ENCODE measurements around the gene UTP4.

UTP4 gene

GRCh38 chr16:69186642-69187445 is 54.4 kb downstream of the UTP4 start, which contains the start of gene SNTB2:
Gene SNTB2 (plus strand): TSS chr16:69187164. CDS start chr16:69187167, 3 bp downstream.
- ATAC-seq (ENCODE audit: insufficient read depth, low read depth) (peak; percentile 81), DNase-seq (peak; percentile 84)
- Histone ChIP-seq H3K9ac (ENCODE audit: low read depth, low read length) (peak within 1 kb of the TSS; percentile 76), H4K20me1 (ENCODE audit: insufficient read depth, low read length) (peaks cover 20% of the 10 kb centered on the region; the same call in 1 of the 2 replicates), H3K4me2 (ENCODE audit: insufficient read depth, low read length) (peak within 1 kb of the TSS; percentile 76), H3K27me3 (ENCODE audit: insufficient read depth, low read length, poor library complexity) (no peaks in the 10 kb centered on the region), H3K9me3 (ENCODE audit: insufficient read depth, low read length, severe bottlenecking) (no peaks in the 10 kb centered on the region), H3K4me3 (ENCODE audit: low read depth in 1 of 2, low read length in 2 of 2) (peak within 1 kb of the TSS; percentile 30 to 70; a peak in 3 of 4 replicates), H3K79me2 (ENCODE audit: insufficient read depth, low read length) (peaks cover 37% of the 10 kb centered on the region), H3K4me1 (ENCODE audit: insufficient read depth, low read length) (peaks cover 36% of the 10 kb centered on the region), H3K27ac (ENCODE audit: low read length) (peak within 1 kb of the TSS; percentile 76), H3K36me3 (ENCODE audit: insufficient read depth, low read length) (no peaks in the 10 kb centered on the region), H2AFZ (ENCODE audit: low read depth, low read length) (peak within 1 kb of the TSS; percentile 81)
- no peak for TF ChIP-seq EZH2 (IDR thresholded peaks at IDR 0.05; ENCODE audit: borderline replicate concordance, low read depth, low read length, severe bottlenecking)
- no peak for TF ChIP-seq CTCF (IDR thresholded peaks at IDR 0.05; ENCODE audit: borderline replicate concordance, extremely low read depth, low read length, poor library complexity, severe bottlenecking)

- peaks cover 20% of the 10 kb centered on the region; the same call in 1 of the 2 replicates for H4K20me1 ChIP-seq (ENCODE audit: insufficient read depth, low read length)
- peak overlapping the region; percentile 65 for H2AFZ ChIP-seq (ENCODE audit: low read depth, low read length)
- peaks cover 36% of the 10 kb centered on the region for H3K4me1 ChIP-seq (ENCODE audit: insufficient read depth, low read length)
- H3K27me3 ChIP-seq (ENCODE audit: insufficient read depth, low read length, poor library complexity): no peaks in the 10 kb centered on the region
- H3K79me2 ChIP-seq (ENCODE audit: insufficient read depth, low read length): peaks cover 43% of the 10 kb centered on the region
- H3K9me3 ChIP-seq (ENCODE audit: insufficient read depth, low read length, severe bottlenecking): no peaks in the 10 kb centered on the region
- peak overlapping the region; percentile 76 for H3K9ac ChIP-seq (ENCODE audit: low read depth, low read length)
- DNase-seq (peak; percentile 50), ATAC-seq (ENCODE audit: insufficient read depth, low read depth) (peak; percentile 41)
- TF ChIP-seq EZH2 (IDR thresholded peaks at IDR 0.05; ENCODE audit: borderline replicate concordance, low read depth, low read length, severe bottlenecking) (no peak), CTCF (IDR thresholded peaks at IDR 0.05; ENCODE audit: borderline replicate concordance, extremely low read depth, low read length, poor library complexity, severe bottlenecking) (no peak)
- peak overlapping the region; percentile 38 for H3K27ac ChIP-seq (ENCODE audit: low read length)
- H3K36me3 ChIP-seq (ENCODE audit: insufficient read depth, low read length): no peaks in the 10 kb centered on the region
- peak overlapping the region; percentile 76 for H3K4me2 ChIP-seq (ENCODE audit: insufficient read depth, low read length)
- peak overlapping the region; percentile 28 to 70; a peak in 3 of 4 replicates for H3K4me3 ChIP-seq (ENCODE audit: low read depth in 1 of 2, low read length in 2 of 2)
Measured at GRCh38 chr16:69187446-69188235, 55.2 kb downstream of the UTP4 start.

DNA sequence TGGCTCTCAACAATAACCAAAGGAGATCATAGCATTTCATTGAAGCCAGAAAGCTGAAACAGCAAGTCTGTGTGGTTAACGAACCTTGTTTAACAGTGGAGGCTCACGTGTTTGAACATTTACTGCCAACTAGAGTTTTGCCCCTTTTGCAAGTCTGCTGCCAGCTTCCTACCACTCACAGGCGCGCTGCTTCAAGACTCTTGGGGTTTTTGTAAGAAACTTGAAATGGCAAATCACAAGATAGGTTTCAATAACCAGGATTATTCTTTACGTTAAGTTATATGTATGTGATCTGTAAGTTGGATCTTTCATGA is 55.7 kb downstream of the UTP4 start:
- Histone ChIP-seq H3K36me3 (ENCODE audit: insufficient read depth, low read length) (no peaks in the 10 kb centered on the region), H2AFZ (ENCODE audit: low read depth, low read length) (peak overlapping the region; percentile 65), H3K4me2 (ENCODE audit: insufficient read depth, low read length) (peak overlapping the region; percentile 76), H4K20me1 (ENCODE audit: insufficient read depth, low read length) (peaks cover 20% of the 10 kb centered on the region; the same call in 1 of the 2 replicates), H3K27me3 (ENCODE audit: insufficient read depth, low read length, poor library complexity) (no peaks in the 10 kb centered on the region), H3K9ac (ENCODE audit: low read depth, low read length) (peak overlapping the region; percentile 76), H3K4me1 (ENCODE audit: insufficient read depth, low read length) (peaks cover 36% of the 10 kb centered on the region), H3K4me3 (ENCODE audit: low read depth in 1 of 2, low read length in 2 of 2) (peak overlapping the region; percentile 28 to 70; a peak in 3 of 4 replicates), H3K79me2 (ENCODE audit: insufficient read depth, low read length) (peaks cover 47% of the 10 kb centered on the region), H3K9me3 (ENCODE audit: insufficient read depth, low read length, severe bottlenecking) (no peaks in the 10 kb centered on the region), H3K27ac (ENCODE audit: low read length) (peak overlapping the region; percentile 11)
- DNase-seq (peak; percentile 46), ATAC-seq (ENCODE audit: insufficient read depth, low read depth) (peak; percentile 32; the same call in 2 of the 3 replicates)
- no peak for TF ChIP-seq EZH2 (IDR thresholded peaks at IDR 0.05; ENCODE audit: borderline replicate concordance, low read depth, low read length, severe bottlenecking)
- TF ChIP-seq CTCF (IDR thresholded peaks at IDR 0.05; ENCODE audit: borderline replicate concordance, extremely low read depth, low read length, poor library complexity, severe bottlenecking): no peak

All from DND-41 (cell line).